Neural cell (in vitro differentiated cells): Measurements from ENCODE around the gene TGM1. TPM values are rescaled to one million over a fixed set of nuclear protein-coding genes. Genes with fewer than 3 reads are reported as not detected.

Experiments used
- H2AFZ ChIP-seq: fragments of 200-600, 300-800 bp; sonication (generic), shearing (Covaris generic); 2 replicates; pipeline ENCODE4 v1.6.0; 2014; ENCODE audit warnings: low read depth, mild to moderate bottlenecking, antibody characterized with exemption, low read length, moderate library complexity
- H3F3A ChIP-seq: fragments of 200-600 bp; shearing (Covaris generic); 2 replicates; pipeline ENCODE4 v1.6.1; 2016; ENCODE audit warnings: mild to moderate bottlenecking, moderate library complexity, mixed read lengths, antibody characterized with exemption, low read length; ENCODE audit not compliant: insufficient read depth, poor library complexity, severe bottlenecking
- H3K27ac ChIP-seq: fragments of 200-600, 300-800 bp; sonication (generic), shearing (Covaris generic); 2 replicates; pipeline ENCODE4 v1.5.1; 2014; ENCODE audit warnings: mild to moderate bottlenecking, low read length, moderate library complexity
- H3K27me3 ChIP-seq: fragments of 300-800, 200-600 bp; sonication (generic), shearing (Covaris generic); 2 replicates; pipeline ENCODE4 v1.6.0; 2014; ENCODE audit warnings: mild to moderate bottlenecking, low read depth, low read length, moderate library complexity; ENCODE audit not compliant: insufficient read depth
- H3K36me3 ChIP-seq: fragments of 300-800, 200-600 bp; sonication (generic), shearing (Covaris generic); 2 replicates; pipeline ENCODE4 v1.5.1; 2014; ENCODE audit warnings: mild to moderate bottlenecking, antibody characterized with exemption, low read length, moderate library complexity; ENCODE audit not compliant: insufficient read depth
- H3K4me2 ChIP-seq: fragments of 300-800, 200-600 bp; sonication (generic), shearing (Covaris generic); 2 replicates; pipeline ENCODE4 v1.6.0; 2014; ENCODE audit warnings: mild to moderate bottlenecking, low read length
- H3K4me3 ChIP-seq: fragments of 300-800, 200-600 bp; sonication (generic), shearing (Covaris generic); 2 replicates; pipeline ENCODE4 v1.5.1; 2014; ENCODE audit warnings: mild to moderate bottlenecking, low read length, moderate library complexity
- H3K79me2 ChIP-seq: fragments of 200-600 bp; shearing (Covaris generic); replicated peaks from 2 replicates; pipeline ENCODE4 v1.6.0; 2014; ENCODE audit warnings: mild to moderate bottlenecking, low read length, moderate library complexity; ENCODE audit not compliant: insufficient read depth
- H3K9ac ChIP-seq: fragments of 300-800, 200-600 bp; sonication (generic), shearing (Covaris generic); 2 replicates; pipeline ENCODE4 v1.6.1; 2016; ENCODE audit warnings: mild to moderate bottlenecking, low read length, mixed read lengths
- H3K9me2 ChIP-seq: fragments of 200-600 bp; shearing (Covaris generic); 2 replicates; pipeline ENCODE4 v1.6.1; 2016; ENCODE audit warnings: mild to moderate bottlenecking, low read length, mixed read lengths; ENCODE audit not compliant: insufficient read depth
- H3K9me3 ChIP-seq: fragments of 200-600, 300-800 bp; sonication (generic), shearing (Covaris generic); 2 replicates; pipeline ENCODE4 v1.6.1; 2016; ENCODE audit warnings: mild to moderate bottlenecking, mixed run types, low read length, moderate library complexity, mixed read lengths
- H4K20me1 ChIP-seq: fragments of 200-600 bp; shearing (Covaris generic); 2 replicates; pipeline ENCODE4 v1.6.1; 2016; ENCODE audit warnings: mild to moderate bottlenecking, mixed run types; ENCODE audit not compliant: insufficient read depth
- EP300 ChIP-seq: fragments of 450-650 bp; conservative IDR thresholded peaks from 2 replicates; pipeline ENCODE4 v1.6.1; 2014; ENCODE audit warnings: antibody characterized with exemption, mild to moderate bottlenecking, moderate library complexity; ENCODE audit not compliant: poor library complexity, severe bottlenecking
- EZH2 ChIP-seq: fragments of 200-600, 300-800 bp; shearing (Covaris generic), sonication (generic); IDR thresholded peaks from 2 replicates; pipeline ENCODE4 v1.6.1; 2014; ENCODE audit warnings: antibody characterized with exemption, low read length, borderline replicate concordance, mild to moderate bottlenecking; ENCODE audit not compliant: insufficient read depth, poor library complexity, severe bottlenecking
- POLR2AphosphoS5 ChIP-seq: IDR thresholded peaks from 2 replicates; pipeline ENCODE4 v1.6.1; 2012
- SMC3 ChIP-seq: fragments of 450-650 bp; conservative IDR thresholded peaks from 2 replicates; pipeline ENCODE4 v1.6.1; 2014; ENCODE audit warnings: antibody characterized with exemption, mild to moderate bottlenecking, moderate library complexity; ENCODE audit not compliant: poor library complexity
- polyA plus RNA-seq: library from polyadenylated mRNA; depleted of rRNA; stranded (reverse); fragments of >200 nt; gene quantifications from 2 replicates; pipeline ENCODE4 v1.2.3, GENCODE V29; 2014
- TF ChIP-seq, protein P1 (sequence below): fragments of 450-650 bp; IDR thresholded peaks from 2 replicates; pipeline ENCODE4 v1.5.1; 2014; ENCODE audit warnings: antibody characterized with exemption, mild to moderate bottlenecking, moderate library complexity; ENCODE audit not compliant: poor library complexity, severe bottlenecking
- TF ChIP-seq, protein P2 (sequence below): IDR thresholded peaks from 2 replicates; pipeline ENCODE4 v1.6.1; 2012; ENCODE audit warnings: borderline replicate concordance

The TGM1 gene
- polyA plus RNA-seq, 1 donor from 2014 or later, result 3.6 TPM

DNA sequence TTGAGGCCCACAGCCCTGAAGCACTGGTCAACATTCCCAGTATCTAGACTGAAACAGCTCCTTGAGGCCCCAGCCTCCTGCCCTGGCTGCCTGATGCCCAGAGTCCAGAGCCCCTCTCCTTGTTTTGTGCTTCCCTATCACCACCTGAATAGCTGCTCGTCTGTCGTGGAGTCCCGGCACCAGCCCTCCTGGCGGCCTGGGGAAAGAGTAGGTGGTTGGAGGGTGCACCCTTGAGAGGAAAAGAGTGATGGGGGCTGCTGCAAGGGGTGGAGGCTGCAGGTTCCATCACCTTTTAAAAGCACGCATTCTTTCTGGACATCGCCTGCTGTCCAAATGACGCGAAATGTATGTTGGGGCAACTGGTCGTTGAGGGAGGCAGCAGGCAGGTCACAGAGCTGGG is 5.2 kb upstream of the TGM1 start:
- Histone ChIP-seq H3F3A (no peaks in the 10 kb centered on the region), H2AFZ (no peak overlapping the region), H3K9me2 (no peaks in the 10 kb centered on the region), H3K27me3 (no peaks in the 10 kb centered on the region), H3K79me2 (no peaks in the 10 kb centered on the region), H3K36me3 (no peaks in the 10 kb centered on the region), H3K9me3 (no peaks in the 10 kb centered on the region), H3K4me3 (no peak overlapping the region), H3K9ac (no peak overlapping the region), H3K4me2 (no peak overlapping the region), H3K27ac (no peak overlapping the region), H4K20me1 (no peaks in the 10 kb centered on the region)
- TF ChIP-seq, protein P1, sequence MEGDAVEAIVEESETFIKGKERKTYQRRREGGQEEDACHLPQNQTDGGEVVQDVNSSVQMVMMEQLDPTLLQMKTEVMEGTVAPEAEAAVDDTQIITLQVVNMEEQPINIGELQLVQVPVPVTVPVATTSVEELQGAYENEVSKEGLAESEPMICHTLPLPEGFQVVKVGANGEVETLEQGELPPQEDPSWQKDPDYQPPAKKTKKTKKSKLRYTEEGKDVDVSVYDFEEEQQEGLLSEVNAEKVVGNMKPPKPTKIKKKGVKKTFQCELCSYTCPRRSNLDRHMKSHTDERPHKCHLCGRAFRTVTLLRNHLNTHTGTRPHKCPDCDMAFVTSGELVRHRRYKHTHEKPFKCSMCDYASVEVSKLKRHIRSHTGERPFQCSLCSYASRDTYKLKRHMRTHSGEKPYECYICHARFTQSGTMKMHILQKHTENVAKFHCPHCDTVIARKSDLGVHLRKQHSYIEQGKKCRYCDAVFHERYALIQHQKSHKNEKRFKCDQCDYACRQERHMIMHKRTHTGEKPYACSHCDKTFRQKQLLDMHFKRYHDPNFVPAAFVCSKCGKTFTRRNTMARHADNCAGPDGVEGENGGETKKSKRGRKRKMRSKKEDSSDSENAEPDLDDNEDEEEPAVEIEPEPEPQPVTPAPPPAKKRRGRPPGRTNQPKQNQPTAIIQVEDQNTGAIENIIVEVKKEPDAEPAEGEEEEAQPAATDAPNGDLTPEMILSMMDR, result no peak
- TF ChIP-seq POLR2AphosphoS5 (no peak), EZH2 (no peak), SMC3 (no peak)

DNA sequence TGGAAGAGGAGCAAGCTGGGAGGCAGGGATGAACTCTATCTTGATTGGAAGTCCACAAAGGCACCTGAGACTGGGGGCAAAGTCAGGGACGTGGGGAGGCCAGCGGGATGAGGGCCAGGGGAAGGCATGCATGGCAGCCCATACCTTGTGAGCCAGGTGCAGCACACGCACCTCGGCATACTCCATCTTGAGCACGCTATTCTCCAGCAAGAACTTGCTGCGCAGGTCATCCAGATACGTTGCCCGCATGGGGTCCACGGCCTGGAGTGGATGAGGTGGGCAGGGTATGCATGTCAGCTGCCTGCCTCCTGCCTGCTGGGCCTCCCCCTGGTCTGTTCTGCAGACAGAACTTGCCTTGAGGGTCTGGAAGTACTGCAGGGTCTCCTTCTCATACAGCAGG is 4.5 kb upstream of the TGM1 start:
- Histone ChIP-seq H3K9me3 (no peaks in the 10 kb centered on the region), H3K79me2 (no peaks in the 10 kb centered on the region), H3K9ac (no peak overlapping the region), H2AFZ (no peak overlapping the region), H3K4me2 (no peak overlapping the region), H4K20me1 (no peaks in the 10 kb centered on the region), H3K27ac (no peak overlapping the region), H3K36me3 (no peaks in the 10 kb centered on the region), H3K9me2 (no peaks in the 10 kb centered on the region), H3K4me3 (no peak overlapping the region), H3K27me3 (no peaks in the 10 kb centered on the region), H3F3A (no peaks in the 10 kb centered on the region)
- TF ChIP-seq EP300 (no peak), EZH2 (no peak)
- TF ChIP-seq, protein P1, result no peak
- TF ChIP-seq, protein P2, sequence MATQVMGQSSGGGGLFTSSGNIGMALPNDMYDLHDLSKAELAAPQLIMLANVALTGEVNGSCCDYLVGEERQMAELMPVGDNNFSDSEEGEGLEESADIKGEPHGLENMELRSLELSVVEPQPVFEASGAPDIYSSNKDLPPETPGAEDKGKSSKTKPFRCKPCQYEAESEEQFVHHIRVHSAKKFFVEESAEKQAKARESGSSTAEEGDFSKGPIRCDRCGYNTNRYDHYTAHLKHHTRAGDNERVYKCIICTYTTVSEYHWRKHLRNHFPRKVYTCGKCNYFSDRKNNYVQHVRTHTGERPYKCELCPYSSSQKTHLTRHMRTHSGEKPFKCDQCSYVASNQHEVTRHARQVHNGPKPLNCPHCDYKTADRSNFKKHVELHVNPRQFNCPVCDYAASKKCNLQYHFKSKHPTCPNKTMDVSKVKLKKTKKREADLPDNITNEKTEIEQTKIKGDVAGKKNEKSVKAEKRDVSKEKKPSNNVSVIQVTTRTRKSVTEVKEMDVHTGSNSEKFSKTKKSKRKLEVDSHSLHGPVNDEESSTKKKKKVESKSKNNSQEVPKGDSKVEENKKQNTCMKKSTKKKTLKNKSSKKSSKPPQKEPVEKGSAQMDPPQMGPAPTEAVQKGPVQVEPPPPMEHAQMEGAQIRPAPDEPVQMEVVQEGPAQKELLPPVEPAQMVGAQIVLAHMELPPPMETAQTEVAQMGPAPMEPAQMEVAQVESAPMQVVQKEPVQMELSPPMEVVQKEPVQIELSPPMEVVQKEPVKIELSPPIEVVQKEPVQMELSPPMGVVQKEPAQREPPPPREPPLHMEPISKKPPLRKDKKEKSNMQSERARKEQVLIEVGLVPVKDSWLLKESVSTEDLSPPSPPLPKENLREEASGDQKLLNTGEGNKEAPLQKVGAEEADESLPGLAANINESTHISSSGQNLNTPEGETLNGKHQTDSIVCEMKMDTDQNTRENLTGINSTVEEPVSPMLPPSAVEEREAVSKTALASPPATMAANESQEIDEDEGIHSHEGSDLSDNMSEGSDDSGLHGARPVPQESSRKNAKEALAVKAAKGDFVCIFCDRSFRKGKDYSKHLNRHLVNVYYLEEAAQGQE, result no peak
